Gastrocnemius medialis (tissue), 4 donors: ENCODE measurements around the gene IL12RB1. TPM values are rescaled to one million over a fixed set of nuclear protein-coding genes. Genes with fewer than 3 reads are reported as not detected.
A peak's percentile ranks its signal among the peaks of the same experiment; 100 is the strongest.

Experiments
- ATAC-seq, 2 donors: fragments of 150-250 bp; one replicate each; pipeline ENCODE4 v1.9.1; 2016
- DNase-seq, 2 donors: peaks; one replicate each; pipeline ENCODE4 v3.0.0-alpha.2; 2019
- H3K27ac ChIP-seq, 4 donors: fragments of 200-600 bp; sonication (generic); 1 replicate in 1 of 4; 2 replicates in 3 of 4; pipeline ENCODE4 v1.5.1; 2016 to 2018; ENCODE audit warnings: mild to moderate bottlenecking in 2 of 4, moderate library complexity in 1 of 4
- H3K27me3 ChIP-seq, 3 donors: fragments of 200-600 bp; sonication (generic) in 2 of 3; 1 replicate in 1 of 3; 2 replicates in 2 of 3; pipeline versions ENCODE4 v1.5.1 to v1.6.0; 2016 to 2019; ENCODE audit warnings: mild to moderate bottlenecking in 1 of 3, moderate library complexity in 1 of 3
- H3K36me3 ChIP-seq, 2 donors: fragments of 200-600 bp; sonication (generic) in 1 of 2; one replicate each; pipeline ENCODE4 v1.5.1; 2017 to 2018
- H3K4me1 ChIP-seq, 2 donors: fragments of 200-600 bp; sonication (generic) in 1 of 2; one replicate each; pipeline ENCODE4 v1.5.1; 2016 to 2017; ENCODE audit warnings: mild to moderate bottlenecking in 2 of 2
- H3K4me3 ChIP-seq, 4 donors: fragments of 200-600 bp; sonication (generic) in 3 of 4; 1 replicate in 1 of 4; 2 replicates in 3 of 4; pipeline ENCODE4 v1.5.1; 2016 to 2019; ENCODE audit warnings: mild to moderate bottlenecking in 2 of 4
- H3K9me3 ChIP-seq, 3 donors: fragments of 200-600 bp; sonication (generic) in 2 of 3; 1 replicate in 1 of 3; 2 replicates in 2 of 3; pipeline ENCODE4 v1.5.1; 2016 to 2019
- CTCF ChIP-seq, 5 experiments: fragments of 450-650 bp in 3 of 5; fragments of 200-600 bp in 2 of 5; sonication (generic) in 2 of 5; IDR thresholded peaks in 4 of 5; conservative IDR thresholded peaks in 1 of 5; 1 replicate in 4 of 5; 2 replicates in 1 of 5; pipeline ENCODE4 v1.5.1; 2016 to 2019; ENCODE audit warnings: antibody characterized with exemption in 5 of 5, mild to moderate bottlenecking in 3 of 5, moderate library complexity in 3 of 5
- POLR2A ChIP-seq, 2 donors: fragments of 450-650 bp; IDR thresholded peaks; one replicate each; pipeline ENCODE4 v1.6.1; 2017; ENCODE audit warnings: antibody characterized with exemption in 2 of 2, mild to moderate bottlenecking in 2 of 2, moderate library complexity in 2 of 2
- in situ Hi-C, 4 donors: fragments of 200-750 bp; cut with MboI; loops; one replicate each; pipeline versions ENCODE4 v1.15.0 to v1.8.0; 2017; ENCODE audit warnings: low sequenced_read_pairs in 4 of 4
- intact Hi-C: fragments of 100-400 bp; cut with DNase I; formaldehyde crosslinking; loops from one replicate; pipeline ENCODE4 v1.15.1; 2023; ENCODE audit warnings: low total_unique reads
- total RNA-seq, 4 donors: library from RNA; depleted of rRNA; stranded (reverse); fragments of >200 nt; gene quantifications; one replicate each; pipeline versions ENCODE4 v1.1.0 to v1.2.3, GENCODE V29; 2016

The IL12RB1 gene
- total RNA-seq, 4 donors from 2014 or later = 0.16 to 0.20 TPM; not detected in 2

GRCh38 chr19:18114483-18114882, 27.7 kb upstream of the IL12RB1 start:
- no peaks in the 10 kb centered on the region for H3K36me3 ChIP-seq
- H3K4me3 ChIP-seq = no peak overlapping the region
- H3K27ac ChIP-seq = no peak overlapping the region
- in situ Hi-C loops = loop anchor here in 3 of 4 donors (10.0 kb wide), 2 partner anchors 50 to 140 kb away; a partner anchor contains a TSS
- DNase-seq (no peak), ATAC-seq (no peak)
- intact Hi-C loops = no loop called here
- H3K9me3 ChIP-seq = no peaks in the 10 kb centered on the region
- peaks cover 19 to 22% of the 10 kb centered on the region in 2 donors for H3K4me1 ChIP-seq
- peaks cover 6 to 11% (median 7%) of the 10 kb centered on the region in 3 donors for H3K27me3 ChIP-seq
- TF ChIP-seq CTCF (IDR thresholded peaks at IDR 0.05 in 4 of 5, conservative IDR thresholded peaks at IDR 0.05 in 1 of 5) (no peak), POLR2A (IDR thresholded peaks at IDR 0.05) (no peak)

- DNase-seq = no peak
- Histone ChIP-seq H3K27me3 (peaks cover 6 to 11% (median 7%) of the 10 kb centered on the region in 3 donors), H3K9me3 (no peaks in the 10 kb centered on the region), H3K4me3 (no peak overlapping the region), H3K27ac (no peak overlapping the region), H3K36me3 (no peaks in the 10 kb centered on the region), H3K4me1 (peaks cover 17 to 22% of the 10 kb centered on the region in 2 donors)
- in situ Hi-C loops = loop anchor here in 3 of 4 donors (10.0 kb wide), 2 partner anchors 51 to 141 kb away; a partner anchor contains a TSS
- no peak for ATAC-seq
- intact Hi-C loops = loop anchor here (1.0 to 2.0 kb wide), 3 partner anchors 47 to 139 kb away; no protein-coding TSS in a partner anchor
- TF ChIP-seq POLR2A (IDR thresholded peaks at IDR 0.05) = no peak
- TF ChIP-seq CTCF (IDR thresholded peaks at IDR 0.05 in 4 of 5, conservative IDR thresholded peaks at IDR 0.05 in 1 of 5) = no peak
Observed at GRCh38 chr19:18113827-18114226, 27.1 kb upstream of the IL12RB1 start.

- H3K36me3 ChIP-seq = no peaks in the 10 kb centered on the region
- intact Hi-C loops (loop anchor here (1.0 to 2.0 kb wide), 3 partner anchors 48 to 140 kb away; no protein-coding TSS in a partner anchor), in situ Hi-C loops (loop anchor here in 3 of 4 donors (10.0 kb wide), 2 partner anchors 52 to 142 kb away; a partner anchor contains a TSS)
- no peak overlapping the region for H3K27ac ChIP-seq
- no peaks in the 10 kb centered on the region for H3K9me3 ChIP-seq
- peak; percentile 62 to 73 for DNase-seq
- H3K4me3 ChIP-seq = no peak overlapping the region
- TF ChIP-seq POLR2A (IDR thresholded peaks at IDR 0.05) (no peak), CTCF (IDR thresholded peaks at IDR 0.05 in 4 of 5, conservative IDR thresholded peaks at IDR 0.05 in 1 of 5) (peak; percentile 64 to 92 (median 81))
- H3K27me3 ChIP-seq = peaks cover 6 to 11% (median 7%) of the 10 kb centered on the region in 3 donors
- peak; percentile 55 to 63 for ATAC-seq
- H3K4me1 ChIP-seq = peaks cover 15 to 16% of the 10 kb centered on the region in 2 donors
Observed at GRCh38 chr19:18112989-18113478, 26.3 kb upstream of the IL12RB1 start.

GRCh38 chr19:18110609-18111232, 24.0 kb upstream of the IL12RB1 start:
- Histone ChIP-seq H3K9me3 (no peaks in the 10 kb centered on the region), H3K36me3 (no peaks in the 10 kb centered on the region), H3K27me3 (peaks cover 6 to 13% (median 9%) of the 10 kb centered on the region in 3 donors), H3K4me3 (peak overlapping the region; percentile 49 to 64 (median 54)), H3K4me1 (peaks cover 9 to 11% of the 10 kb centered on the region in 2 donors), H3K27ac (no peak overlapping the region)
- ATAC-seq = peak in 1 of 2 donors; percentile 76
- in situ Hi-C loops (loop anchor here in 3 of 4 donors (10.0 kb wide), 2 partner anchors 54 to 144 kb away; a partner anchor contains a TSS), intact Hi-C loops (no loop called here)
- DNase-seq = peak in 1 of 2 donors; percentile 67
- no peak for TF ChIP-seq POLR2A (IDR thresholded peaks at IDR 0.05)
